ENCODE measurements around the gene C1orf21.

GRCh38 chr1:184553845-184554244 is 167.0 kb downstream of the C1orf21 start:
- TF ChIP-seq CTCF (IDR thresholded peaks at IDR 0.05) (no peak), POLR2A (IDR thresholded peaks at IDR 0.05) (no peak), EP300 (IDR thresholded peaks at IDR 0.05) (no peak)
